HG03064 (cell line): Measurements from ENCODE around the gene CDH20.
"Not testable (repeated sequence)": the region's sequence is repeated elsewhere in the genome, so short reads cannot be mapped to it uniquely, and the experiment has no call there.

Experiments
- ATAC-seq: cut with Tn5 transposase; IDR thresholded peaks from one replicate; pipeline ENCODE4 v1.9.1; 2021; ENCODE audit warnings: low read depth; ENCODE audit not compliant: unreplicated experiment

The CDH20 gene

DNA sequence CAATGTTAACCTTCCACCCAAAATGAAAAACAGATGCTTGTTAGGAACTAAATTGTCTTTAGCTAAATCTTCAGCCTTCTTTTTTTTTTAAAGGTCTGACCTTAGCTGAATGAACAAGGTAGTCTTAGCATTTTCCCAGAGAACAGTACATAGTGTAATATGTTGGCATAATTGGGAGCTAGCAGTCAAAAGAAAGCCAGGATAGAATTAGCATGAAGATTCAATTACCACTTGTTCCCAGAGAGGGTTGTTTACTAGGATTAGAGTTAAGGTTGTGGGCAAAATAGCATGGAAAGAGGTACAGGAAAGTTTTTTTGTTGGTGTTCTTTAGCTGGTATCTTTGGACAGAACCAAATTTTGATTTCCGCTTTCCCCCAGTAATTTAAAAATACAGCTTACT lies 6.9 kb downstream of the CDH20 start:
- ATAC-seq: no peak

DNA sequence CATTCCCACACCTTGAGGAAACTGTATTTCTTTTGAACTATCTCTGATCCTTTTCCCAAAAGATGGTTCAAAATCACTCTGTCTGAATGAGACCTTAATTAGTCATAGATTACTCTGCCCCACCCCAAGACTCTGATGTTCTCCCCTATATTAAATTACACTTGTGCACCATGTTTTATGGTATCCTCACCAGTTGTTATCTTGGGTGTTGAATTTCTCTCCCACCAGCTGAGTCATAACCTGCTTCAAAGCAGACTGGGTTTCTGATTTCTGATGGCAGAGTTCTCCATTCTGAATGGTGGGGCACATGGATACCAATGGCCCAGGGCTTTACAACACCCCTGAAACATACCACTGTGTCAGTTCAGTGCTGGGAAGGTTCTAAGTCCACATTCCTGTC lies 15.0 kb downstream of the CDH20 start:
- ATAC-seq: no peak

GRCh38 chr18:61350578-61350977 lies 17.3 kb downstream of the CDH20 start:
- ATAC-seq: no peak

- ATAC-seq: no peak
These were observed 18.8 kb downstream of the CDH20 start for GRCh38 chr18:61352059-61352458.

DNA sequence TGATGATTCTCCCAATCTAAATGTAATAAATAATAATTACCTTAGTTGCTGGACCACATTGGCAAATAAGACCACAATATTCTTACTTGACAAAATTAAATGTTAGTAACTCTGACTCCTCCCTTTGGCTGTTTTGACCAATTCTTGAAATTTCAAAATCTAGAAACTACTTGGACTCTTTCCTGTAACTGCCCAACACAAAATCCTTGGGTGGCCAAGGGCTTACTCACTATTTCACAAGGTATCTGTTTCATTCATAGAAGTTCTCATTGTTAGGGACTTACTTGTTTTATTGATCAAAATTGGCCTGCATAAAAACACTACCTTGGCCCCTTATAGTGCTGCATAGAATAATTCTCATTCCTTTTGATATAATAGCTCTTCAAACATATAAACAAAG lies 19.4 kb downstream of the CDH20 start:
- ATAC-seq: no peak

GRCh38 chr18:61360404-61361383 lies 27.5 kb downstream of the CDH20 start:
- peak; percentile 78 for ATAC-seq

DNA sequence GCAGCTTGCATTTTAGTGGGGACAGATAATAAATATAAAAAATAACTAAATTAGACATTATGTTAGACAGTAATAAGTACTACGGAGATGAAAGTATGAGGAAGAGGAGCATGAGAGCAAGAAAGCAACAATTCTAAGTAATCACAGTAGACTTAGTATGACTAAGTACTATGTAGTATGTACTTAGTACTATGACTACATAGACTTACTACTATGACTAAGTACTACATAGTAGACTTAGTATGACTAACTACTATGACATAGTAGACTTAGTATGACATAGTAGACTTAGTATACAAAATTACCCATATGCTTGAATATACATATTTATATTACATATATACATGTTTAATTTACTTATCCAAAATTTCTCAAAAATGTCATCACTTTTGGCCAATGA lies 29.3 kb downstream of the CDH20 start:
- ATAC-seq: no peak

GRCh38 chr18:61364953-61365352 lies 31.7 kb downstream of the CDH20 start:
- no peak for ATAC-seq

- no peak for ATAC-seq
These were observed 34.8 kb downstream of the CDH20 start for GRCh38 chr18:61368001-61368400.

DNA sequence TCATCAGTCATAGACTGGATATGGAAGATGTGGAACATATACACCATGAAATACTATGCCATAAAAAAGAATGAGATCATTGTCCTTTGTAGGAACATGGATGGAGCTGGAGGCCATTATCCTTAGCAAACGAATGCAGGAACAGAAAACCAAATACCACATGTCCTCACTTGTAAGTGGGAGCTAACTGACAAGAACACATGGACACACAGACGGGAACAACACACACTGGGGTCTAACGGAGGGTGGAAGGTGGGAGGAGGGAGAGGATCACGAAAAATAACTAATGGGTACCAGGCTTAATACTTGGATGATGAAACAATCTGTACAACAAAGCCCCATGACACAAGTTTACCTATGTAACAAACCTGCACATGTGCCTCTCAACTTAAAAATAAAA lies 36.4 kb downstream of the CDH20 start:
- ATAC-seq: not testable (repeated sequence)

- ATAC-seq: no peak
These were observed 37.9 kb downstream of the CDH20 start for GRCh38 chr18:61371111-61371510.

GRCh38 chr18:61379827-61380226 lies 46.6 kb downstream of the CDH20 start:
- ATAC-seq: no peak

DNA sequence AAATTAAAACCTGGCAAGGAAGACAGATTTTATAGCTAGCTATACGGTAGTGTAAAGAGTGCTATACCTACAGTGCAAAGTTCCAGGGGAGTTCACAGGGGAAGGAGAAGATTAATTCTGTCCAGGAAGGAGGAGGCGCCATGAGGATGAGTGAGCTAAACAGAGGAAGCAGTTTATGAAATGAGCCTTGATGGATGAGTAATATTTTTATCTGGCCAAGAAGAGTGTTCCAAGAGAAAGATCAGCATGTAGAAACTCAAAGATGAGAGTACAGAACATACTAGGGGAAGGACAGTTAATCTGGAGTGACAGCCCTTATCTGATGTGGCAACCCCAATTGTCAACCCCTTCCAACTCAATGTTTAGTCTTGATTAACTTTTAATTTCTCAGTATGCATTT lies 54.8 kb downstream of the CDH20 start:
- ATAC-seq: no peak

DNA sequence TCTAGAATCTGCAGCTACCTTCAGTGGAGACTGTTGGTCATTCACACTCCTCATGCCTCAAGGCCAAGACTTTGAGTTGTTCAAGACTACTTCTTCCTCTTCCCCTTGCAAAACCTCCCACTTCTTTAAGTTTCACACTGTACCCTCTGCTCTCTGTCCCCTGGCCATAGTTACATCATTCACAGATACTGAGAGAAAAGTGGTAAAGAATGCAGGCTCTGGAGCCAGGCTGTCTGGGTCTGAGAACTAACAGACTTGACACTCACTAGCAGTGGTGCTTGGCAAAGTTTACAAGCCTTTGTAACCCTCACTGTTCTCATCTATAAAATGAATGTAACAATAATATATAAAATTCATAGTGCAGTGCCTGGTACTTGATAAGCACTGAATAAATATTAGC lies 61.8 kb downstream of the CDH20 start:
- no peak for ATAC-seq

GRCh38 chr18:61397222-61397621 lies 64.0 kb downstream of the CDH20 start:
- no peak for ATAC-seq

DNA sequence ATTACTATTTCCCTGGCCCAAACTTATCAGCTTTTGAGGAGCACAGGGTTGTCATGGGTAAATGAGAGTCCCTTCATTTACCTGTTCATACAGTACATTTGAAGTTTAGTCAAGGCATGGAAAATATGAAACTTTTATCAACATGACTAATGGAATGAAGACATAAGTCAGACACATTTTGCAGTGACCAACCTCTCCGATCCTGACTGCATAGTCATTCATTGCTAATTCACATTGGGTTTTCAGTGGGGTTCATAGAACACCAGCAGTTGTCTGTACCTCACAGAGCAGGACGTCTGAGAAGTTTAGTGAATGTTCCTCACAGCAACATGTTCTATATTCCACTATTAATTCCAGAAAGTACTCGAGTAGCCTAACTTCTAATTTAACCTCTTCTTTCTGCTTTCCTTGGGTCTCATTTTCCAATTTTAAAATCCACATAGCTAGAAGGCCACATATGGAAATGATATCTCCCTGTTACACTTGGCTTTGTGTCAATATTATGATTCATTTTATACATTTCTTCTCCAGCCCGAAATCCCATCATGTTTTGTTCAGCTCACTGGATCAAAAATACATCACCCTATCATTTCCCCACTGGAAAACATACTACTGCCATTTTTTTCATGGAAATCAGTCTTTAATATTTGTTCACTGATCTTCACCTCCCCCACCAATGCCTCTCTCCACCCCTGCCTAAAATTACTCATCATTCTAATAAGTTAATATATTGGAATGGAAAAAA lies 65.9 kb downstream of the CDH20 start:
- ATAC-seq: no peak

DNA sequence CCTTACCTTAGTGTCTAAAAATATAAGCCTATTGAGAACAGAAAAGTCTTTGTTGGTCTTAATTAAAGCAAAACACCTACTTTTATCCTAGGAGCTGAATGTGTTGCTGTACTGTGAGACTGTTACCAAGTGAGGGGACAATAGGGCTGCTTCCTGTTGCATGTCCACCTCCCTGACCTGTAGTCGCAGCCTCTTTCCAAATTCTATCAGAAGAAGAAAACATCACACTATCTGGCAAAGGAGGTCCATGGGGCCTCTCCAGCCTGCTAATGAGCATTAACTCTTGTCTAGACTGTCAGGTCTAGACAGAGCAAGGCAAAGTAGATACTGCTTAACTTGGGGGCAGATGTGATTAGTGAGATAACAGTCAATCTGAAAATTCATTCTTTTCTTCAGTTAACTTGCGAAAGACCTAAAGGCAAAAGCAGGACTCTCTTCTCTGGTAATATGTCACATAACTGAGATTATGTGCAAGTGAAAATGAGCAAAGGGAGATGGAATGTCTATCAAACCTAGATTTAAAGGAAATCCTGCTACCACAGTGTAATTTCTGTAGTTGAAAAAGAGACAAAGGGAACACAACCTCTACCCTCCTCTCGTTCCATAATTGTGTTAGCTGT lies 66.9 kb downstream of the CDH20 start:
- no peak for ATAC-seq

DNA sequence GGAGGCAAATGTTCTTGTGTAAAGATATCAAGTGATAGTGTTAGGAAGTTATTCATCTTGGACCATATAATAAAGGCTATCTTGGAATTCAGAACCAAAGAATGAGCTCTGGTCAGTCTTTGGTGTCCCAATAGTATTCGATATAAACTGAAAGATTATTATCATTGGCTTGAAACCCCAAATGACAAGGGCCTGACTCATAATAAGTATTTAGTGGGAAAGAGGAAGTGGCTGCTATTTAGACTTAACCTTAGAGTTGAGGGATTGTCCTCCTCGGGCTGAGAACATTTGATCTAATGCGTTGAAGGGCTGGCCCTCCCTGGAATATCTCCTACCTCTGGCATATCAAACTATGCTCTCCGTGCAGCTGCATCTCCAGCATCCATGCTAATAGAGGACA lies 67.5 kb downstream of the CDH20 start:
- no peak for ATAC-seq

DNA sequence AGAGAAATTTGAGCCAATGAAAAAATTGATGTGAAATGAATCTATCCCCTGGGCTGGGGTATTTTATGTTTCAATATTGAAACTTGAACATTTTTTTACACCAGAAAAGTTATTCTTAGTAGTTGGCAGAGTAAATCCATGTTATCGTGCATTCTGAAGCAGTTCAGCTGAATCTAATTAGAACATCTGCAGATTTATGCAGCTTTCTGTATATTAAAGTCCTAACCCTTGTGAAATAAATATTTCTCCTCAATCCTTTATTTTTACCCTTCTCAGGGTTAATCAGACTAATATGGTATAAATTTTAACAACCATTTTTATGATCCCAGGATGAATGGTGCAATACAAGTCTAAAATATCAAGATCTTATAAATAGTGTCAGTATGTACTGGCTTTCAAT lies 69.5 kb downstream of the CDH20 start:
- no peak for ATAC-seq

DNA sequence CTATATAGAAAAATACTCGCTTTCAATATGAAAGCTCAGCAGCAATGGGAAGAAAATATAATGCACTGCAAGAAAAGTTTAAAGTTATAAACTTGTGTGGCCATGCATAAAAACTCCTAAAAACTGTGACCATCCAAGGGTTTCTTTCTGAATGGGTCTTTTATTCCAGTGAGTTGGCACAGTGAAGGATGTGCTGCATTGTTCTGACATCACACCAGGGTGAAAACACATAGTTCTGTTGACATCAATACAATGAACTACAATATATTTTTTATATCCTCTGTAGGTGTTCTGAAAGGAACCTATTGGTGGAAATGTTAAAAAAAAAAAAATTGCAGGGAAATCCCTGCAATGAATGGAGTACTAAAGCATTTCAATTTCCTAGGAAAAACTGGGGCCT lies 80.2 kb downstream of the CDH20 start:
- no peak for ATAC-seq

GRCh38 chr18:61414086-61414485 lies 80.9 kb downstream of the CDH20 start:
- ATAC-seq: no peak
